22Rv1 (cell line): Measurements from ENCODE around the gene KBTBD7.
"Not testable (repeated sequence)": the region's sequence is repeated elsewhere in the genome, so short reads cannot be mapped to it uniquely, and the experiment has no call there.

ENCODE experiments used
- H3K27ac ChIP-seq: fragments of 450-650 bp; 2 replicates; pipeline ENCODE4 v1.5.1; 2017
- CTCF ChIP-seq: fragments of 450-650 bp; IDR thresholded peaks from 2 replicates; pipeline ENCODE4 v1.5.1; 2017; ENCODE audit warnings: mild to moderate bottlenecking
- ZFX ChIP-seq: fragments of 450-650 bp; IDR thresholded peaks from 2 replicates; pipeline ENCODE4 v1.6.1; 2017; ENCODE audit warnings: antibody characterized with exemption, borderline replicate concordance

Gene KBTBD7

GRCh38 chr13:41177616-41178015 lies 16.8 kb downstream of the KBTBD7 start:
- no peak overlapping the region for H3K27ac ChIP-seq
- TF ChIP-seq ZFX (no peak), CTCF (no peak)

DNA sequence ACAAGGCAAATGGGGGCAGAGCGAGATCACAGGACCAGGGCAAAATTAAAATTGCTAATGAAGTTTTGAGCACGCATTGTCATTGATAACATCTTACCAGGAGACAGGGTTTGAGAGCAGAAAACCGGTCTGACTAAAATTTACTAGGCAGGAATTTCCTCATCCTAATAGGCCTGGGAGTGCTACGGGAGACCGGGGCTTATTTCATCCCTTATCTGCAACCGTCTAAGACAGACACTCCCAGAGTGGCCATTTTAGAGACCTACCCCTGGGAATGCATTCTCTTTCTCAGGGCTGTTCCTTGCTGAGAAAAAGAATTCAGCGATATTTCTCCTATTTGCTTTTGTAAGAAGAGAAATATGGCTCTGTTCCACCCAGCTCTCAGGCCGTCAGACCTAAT lies 18.8 kb downstream of the KBTBD7 start:
- not testable (repeated sequence) for H3K27ac ChIP-seq

- TF ChIP-seq CTCF (no peak), ZFX (no peak)
Measured at GRCh38 chr13:41162151-41162550, 32.2 kb downstream of the KBTBD7 start.

GRCh38 chr13:41159174-41159573 lies 35.2 kb downstream of the KBTBD7 start:
- TF ChIP-seq ZFX (no peak), CTCF (no peak)
- H3K27ac ChIP-seq: no peak overlapping the region

More at GRCh38 chr13:41162151-41162550, 32.2 kb downstream of the KBTBD7 start:
- H3K27ac ChIP-seq: no peak overlapping the region

DNA sequence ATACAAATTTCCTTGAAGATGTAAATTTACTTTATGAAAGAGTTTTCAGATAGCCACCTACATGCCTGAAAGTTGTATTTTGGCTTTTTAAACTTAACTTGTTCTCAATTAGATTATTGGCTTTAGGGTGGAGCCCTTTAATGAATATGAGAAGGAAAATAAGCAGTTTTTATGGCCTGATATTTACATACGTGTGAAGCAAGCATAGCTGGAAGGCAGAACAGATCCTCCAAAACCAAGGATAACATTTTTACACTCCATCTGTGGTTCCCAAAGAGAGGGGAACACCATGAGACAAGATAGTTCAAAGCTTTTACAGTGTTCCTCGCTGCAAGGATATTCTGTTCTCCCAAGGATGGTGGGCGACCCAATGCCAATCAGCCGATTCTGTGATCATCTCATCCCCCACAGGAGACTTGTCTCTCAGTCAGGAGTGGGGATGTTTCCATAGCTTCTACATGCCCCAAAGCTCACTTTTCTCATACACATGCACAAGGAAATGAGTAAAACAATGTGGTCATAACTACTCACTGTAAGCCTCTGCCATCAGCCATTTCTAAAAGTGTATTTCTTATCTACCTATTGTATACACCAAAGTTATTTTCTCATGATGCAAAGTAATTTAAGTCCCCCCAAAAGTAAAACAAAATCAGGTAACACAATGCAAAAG lies 37.2 kb downstream of the KBTBD7 start:
- no peak overlapping the region for H3K27ac ChIP-seq
- no peak for TF ChIP-seq ZFX
- no peak for TF ChIP-seq CTCF

- H3K27ac ChIP-seq: no peak overlapping the region
- TF ChIP-seq ZFX: no peak
- TF ChIP-seq CTCF: no peak
Measured at GRCh38 chr13:41156620-41157019, 37.7 kb downstream of the KBTBD7 start.

GRCh38 chr13:41154042-41154441 lies 40.3 kb downstream of the KBTBD7 start:
- H3K27ac ChIP-seq: no peak overlapping the region
- TF ChIP-seq ZFX (no peak), CTCF (no peak)

DNA sequence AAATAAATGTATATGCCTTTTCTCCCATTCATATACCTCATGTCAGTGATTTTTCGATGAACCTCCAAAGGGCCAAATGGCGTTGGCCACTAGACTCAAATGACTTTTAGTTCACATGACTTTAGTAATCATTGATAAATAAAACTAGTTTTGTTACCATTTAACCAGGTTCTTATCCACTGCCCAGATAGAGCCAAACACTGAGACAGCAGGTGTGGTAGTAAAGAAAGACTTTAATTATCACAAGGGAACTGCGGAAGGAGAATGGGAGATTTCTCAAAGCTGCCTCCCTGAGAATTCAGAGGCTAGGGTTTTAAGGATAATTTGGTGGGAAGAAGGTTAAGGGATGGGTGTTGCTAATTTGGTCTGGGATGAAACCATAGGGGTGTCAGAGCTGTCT lies 42.4 kb downstream of the KBTBD7 start:
- no peak overlapping the region for H3K27ac ChIP-seq
- TF ChIP-seq CTCF: no peak
- TF ChIP-seq ZFX: no peak
